CD4-positive, alpha-beta T cell treated with Interleukin-17A for 1 hour (primary cell): Measurements from ENCODE around the gene ACOT7.
A peak's percentile ranks its signal among the peaks of the same experiment; 100 is the strongest.

Source experiments
- DNase-seq: peaks from one replicate; pipeline ENCODE4 v3.0.0-alpha.2; 2020

ACOT7 gene

GRCh38 chr1:6262555-6263420 lies 130.8 kb downstream of the ACOT7 start:
- no peak for DNase-seq

DNA sequence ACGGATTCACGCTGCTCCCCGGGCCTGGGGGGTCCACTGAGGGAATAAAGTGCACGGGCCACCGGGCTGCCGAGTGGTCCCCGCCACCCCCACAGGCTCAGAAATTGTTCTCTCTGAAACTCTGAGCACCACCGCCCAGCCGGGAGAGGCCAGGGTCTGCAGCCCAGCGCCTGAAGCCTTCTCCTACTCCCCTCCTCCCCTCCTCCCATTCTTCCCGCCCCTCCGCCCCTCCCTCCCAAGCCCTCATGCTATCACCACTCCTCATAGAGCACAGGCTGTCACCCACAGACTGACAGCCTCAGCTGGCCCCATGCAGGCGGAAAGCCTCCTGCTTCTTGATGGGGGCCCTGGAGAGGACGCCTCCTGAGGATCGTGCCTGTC lies 132.0 kb downstream of the ACOT7 start:
- DNase-seq, result no peak

- peak; percentile 39 for DNase-seq
These were observed 132.5 kb downstream of the ACOT7 start, which contains the start of gene GPR153 for GRCh38 chr1:6260961-6261614. GPR153 (minus strand) TSS chr1:6261098; CDS start chr1:6254905, 6,193 bp downstream.

GRCh38 chr1:6260433-6260934 lies 133.1 kb downstream of the ACOT7 start:
- DNase-seq, result no peak

DNA sequence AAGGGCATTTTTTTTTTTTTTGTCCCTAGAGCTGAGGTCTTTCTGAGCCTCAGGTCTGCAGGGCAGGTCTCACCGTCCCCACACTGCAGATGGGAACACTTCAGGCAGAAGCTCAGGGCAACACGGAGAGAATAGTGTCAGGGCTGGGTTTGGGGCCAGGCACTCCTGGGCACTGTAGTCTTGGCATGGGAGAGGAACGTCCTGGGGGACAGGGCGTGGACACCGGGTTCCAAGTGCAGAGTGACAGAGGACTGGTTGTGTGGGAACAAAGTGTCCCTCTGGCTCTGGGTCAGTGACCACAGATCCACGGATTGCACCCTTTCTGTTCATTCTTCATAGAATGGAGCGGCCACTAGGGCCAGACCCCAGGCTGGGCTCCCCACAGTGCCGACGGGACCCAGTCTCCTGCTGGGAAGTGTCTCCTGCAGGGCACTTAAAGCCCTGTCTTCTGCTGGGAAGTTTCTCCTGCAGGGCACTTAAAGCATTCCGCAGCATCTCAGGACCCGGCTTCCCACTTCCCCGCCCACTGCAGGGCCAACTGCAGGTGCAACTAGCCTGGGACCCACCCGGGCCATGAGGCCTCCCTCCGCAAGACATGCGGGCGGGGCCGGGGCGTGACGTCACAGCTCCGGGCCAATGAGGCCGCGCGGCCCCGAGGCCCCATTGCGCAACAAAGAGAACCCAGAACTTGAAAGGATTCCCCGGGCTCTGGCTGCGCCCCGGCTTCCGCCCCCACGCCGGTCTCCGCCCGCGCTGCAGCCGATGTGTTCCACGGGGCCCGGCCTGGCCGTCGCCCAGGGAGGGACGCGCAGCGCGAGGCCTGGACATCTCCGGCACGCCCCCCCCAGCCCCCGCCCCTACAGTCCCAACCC lies 133.8 kb downstream of the ACOT7 start:
- peak; percentile 82 for DNase-seq

GRCh38 chr1:6258675-6259074 lies 134.9 kb downstream of the ACOT7 start:
- no peak for DNase-seq

DNA sequence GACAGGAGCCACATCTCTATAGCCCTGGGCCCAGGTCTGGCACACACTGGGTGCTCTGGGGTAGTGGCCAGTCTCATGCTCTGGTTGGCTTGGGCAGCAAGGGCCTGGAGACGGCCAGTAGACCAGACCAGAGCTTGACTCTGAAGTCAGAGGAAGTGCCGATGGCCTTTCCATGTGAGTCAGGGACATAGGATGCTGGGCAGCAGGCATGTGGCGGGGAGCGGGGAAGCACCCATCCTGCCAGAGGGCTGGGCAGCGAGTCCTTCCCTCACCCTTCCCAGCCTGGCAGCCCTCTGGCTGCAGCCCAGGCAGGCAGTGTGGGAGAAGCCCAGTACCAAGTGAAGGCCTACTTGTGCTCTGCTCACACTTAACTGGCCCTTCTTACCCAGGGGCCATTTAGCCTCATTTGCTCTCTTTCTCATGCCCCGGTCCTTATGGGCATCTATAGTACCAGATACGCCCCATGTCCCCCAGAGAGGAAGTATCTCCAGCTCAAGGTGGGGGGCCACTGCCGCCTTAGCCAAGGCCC lies 136.0 kb downstream of the ACOT7 start:
- DNase-seq, result no peak

- DNase-seq, result no peak
These were observed 136.9 kb downstream of the ACOT7 start for GRCh38 chr1:6256645-6257044.

- DNase-seq, result no peak
These were observed 138.9 kb downstream of the ACOT7 start for GRCh38 chr1:6254691-6255090.

DNA sequence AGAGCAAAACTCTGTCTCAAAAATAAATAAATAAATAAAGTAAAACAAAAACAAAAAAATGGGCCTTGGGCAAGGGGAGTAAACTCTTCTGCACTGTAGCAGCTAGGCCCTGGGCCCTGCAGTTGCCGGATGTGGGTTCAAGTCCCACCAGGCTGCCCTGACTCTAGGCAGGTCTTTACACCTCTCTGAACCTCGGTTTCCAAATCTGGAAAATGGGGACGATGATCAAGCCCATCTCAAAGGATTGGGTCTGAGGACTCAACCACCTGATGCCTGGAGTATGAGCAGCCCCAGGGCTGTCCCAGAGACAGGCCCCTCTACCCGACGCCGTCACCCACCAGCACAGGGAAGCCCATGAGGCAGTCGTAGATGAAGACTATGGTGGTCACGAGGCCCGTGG lies 140.2 kb downstream of the ACOT7 start:
- no peak for DNase-seq

DNA sequence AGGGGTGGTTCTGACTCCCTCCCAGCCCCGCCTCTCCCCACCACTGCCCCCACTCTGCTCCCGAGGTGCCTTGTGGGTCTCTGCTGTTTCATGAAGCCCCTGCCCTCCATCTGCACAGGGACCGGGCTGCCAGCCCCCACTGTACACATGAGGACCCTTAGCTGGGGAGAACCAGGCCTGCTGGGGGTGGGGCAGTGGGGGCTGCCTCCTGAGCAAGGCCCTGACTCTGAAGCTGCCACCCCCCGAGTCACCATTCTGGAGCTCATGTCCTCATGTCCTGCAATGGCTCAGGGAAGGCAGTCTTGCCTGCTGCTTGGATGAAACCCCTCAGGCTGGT lies 141.2 kb downstream of the ACOT7 start:
- DNase-seq, result no peak

DNA sequence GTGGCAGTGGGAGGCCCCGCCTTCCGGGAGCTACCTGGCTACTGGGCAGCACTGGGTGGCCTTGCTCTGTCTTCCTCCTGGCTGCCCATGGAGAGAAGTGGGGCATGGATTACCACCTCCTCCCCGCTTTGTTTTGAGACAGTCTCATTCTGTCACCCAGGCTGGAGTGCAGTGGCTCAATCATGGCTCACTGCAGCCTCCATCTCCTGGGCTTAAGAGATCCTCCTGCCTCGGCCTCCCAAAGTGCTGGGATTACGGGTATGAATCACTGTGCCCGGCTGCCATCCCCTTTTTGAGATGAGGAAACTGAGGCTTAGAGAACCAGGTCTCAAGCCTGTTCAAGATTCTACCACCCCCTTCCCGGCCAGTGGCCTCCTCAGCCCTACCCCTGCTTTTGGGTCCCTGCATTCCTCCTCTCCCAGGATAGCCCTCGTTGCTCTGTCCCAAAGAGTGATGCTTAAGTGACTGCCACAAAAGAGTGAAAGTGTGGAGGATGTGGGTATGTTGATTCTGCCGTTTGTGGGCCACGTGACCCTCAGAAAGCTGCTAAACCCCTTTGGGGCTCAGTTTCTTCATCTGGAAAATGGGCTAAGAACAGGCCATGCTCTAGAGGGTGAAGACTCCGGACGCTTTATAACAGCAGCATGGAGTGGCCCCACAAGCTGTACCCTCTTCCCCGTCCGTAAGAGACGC lies 141.7 kb downstream of the ACOT7 start:
- no peak for DNase-seq

GRCh38 chr1:6251233-6251632 lies 142.3 kb downstream of the ACOT7 start:
- no peak for DNase-seq

DNA sequence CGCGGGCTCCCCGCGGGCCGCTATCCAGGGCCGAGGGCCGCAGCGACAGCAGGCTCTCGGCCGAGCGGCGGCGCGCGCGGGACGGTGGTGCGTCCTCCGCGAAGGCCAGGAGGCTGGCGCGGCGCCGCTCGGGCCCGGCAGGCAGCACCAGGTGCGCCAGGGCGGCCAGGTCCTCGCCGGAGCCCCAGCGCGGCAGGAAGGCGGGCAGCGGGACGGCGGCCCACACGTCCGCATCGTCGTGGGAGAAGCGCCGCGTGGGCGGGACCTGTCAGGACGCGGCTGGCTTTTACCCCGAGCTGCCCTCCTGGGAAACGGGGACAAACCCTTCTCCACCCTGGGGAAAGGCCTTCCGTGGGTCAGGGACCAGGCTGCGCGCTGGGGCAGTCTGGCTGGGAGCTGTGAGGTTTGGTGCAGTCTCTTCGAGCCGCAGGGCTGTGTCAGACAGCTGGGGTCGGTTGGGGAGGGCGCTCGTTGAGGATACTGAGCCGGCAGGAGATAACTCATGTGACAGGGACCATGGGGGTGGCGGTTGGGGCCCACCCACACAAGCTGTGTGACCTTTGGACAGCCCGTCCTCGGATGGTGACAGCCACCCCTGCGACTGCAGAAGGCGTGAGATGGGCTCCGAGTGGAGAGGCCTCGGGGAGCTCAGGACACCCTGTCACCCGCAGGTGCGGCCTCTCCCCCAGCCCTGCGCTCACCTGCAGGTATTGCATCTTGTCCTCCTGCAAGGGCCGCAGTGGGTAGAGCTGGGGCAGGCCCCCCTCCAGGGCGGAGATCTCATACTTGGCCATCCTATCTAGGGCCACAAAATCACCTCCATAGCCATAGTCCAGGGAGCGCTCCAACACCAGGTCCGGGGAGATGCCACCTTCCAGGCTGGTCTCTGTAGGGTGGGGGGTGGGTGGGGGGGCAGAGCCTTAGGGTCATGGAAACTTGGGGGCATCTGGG lies 143.6 kb downstream of the ACOT7 start:
- no peak for DNase-seq

DNA sequence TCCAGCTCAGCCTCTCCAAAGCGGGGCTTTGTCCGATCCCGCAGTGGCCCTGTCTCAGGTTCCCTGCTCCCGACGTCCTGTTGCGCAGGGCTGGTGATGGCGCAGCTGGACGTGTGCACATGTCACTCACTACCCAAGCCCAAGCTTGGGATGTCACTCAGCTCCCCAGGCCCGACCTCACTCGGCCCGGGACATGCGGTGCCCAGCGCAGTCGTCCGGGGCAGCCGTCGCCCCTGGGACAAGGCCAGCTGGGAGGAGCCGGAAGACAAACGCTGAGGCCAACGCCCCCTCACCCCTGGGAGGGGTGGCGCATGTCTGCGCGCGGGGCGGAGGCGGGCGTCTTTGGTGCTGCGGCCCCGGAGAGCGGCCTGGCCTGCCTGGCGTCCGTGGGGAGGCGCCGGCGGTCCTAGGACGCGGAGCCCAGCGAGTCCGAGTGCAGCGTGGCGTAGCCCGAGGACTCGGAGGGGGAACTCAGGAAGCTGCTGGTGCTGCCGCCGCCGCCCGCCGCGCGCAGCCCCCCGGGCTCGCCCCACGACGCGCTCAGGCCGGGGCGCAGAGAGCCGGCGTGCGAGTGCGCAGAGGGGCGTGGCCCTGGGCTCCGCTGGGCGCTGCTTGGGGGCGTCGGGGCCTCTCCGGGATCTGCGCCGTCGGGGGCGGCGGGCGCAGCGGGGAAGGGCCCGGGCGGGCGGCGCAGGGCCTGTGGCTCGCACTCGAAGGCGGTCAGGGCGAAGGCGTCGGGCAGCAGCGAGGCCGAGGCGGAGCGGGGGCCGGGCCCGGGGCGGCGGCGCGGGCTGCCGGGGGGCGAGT lies 144.4 kb downstream of the ACOT7 start:
- DNase-seq, result no peak

GRCh38 chr1:6248161-6248776 lies 145.3 kb downstream of the ACOT7 start:
- DNase-seq, result no peak

DNA sequence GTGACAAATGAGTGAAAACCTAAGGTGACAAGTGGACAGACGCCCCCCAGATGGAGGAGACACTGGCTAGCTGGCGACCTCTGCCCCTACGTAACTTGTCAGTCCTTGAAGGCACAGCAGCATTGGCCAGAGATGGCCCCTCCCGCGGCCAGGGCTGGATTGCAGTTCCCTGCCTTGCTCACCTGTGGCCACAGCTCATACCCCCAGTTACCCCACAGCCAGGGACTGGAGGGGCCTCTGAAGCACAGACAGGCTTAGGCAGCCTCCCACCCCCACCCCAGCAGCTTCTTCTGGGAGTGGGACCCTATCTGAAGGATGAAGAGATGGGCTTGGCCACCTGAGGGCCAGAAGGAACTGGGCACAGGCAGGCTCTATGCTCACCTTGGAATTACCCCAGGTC lies 145.9 kb downstream of the ACOT7 start:
- no peak for DNase-seq

GRCh38 chr1:6246497-6247467 lies 146.8 kb downstream of the ACOT7 start:
- DNase-seq, result peak; percentile 79
